IMR-90 (cell line): Measurements from ENCODE around the gene PTPRN2. TPM values are rescaled to one million over a fixed set of nuclear protein-coding genes. Genes with fewer than 3 reads are reported as not detected.

ENCODE experiments used
- ATAC-seq: fragments of 200-7000 bp; cut with Tn5 transposase; 2 replicates; pipeline ENCODE4 v1.9.1; 2020; ENCODE audit warnings: low read depth, mild to moderate bottlenecking, moderate library complexity
- BruUV-seq: library from RNA; stranded (reverse); fragments of 400-500 nt; replicated peaks from 2 replicates; lab custom pipeline; 2021; lab: Mats Ljungman, UMichigan
- CTCF ChIA-PET: fragments of 300-600 bp; formaldehyde crosslinking; extraction: SDS; loops from one replicate; lab custom pipeline; 2021; ENCODE audit warnings: antibody characterized with exemption; lab: Yijun Ruan, JAX
- POLR2A ChIA-PET: fragments of 300-600 bp; sonication (Branson Sonifier 250); formaldehyde crosslinking; loops from one replicate; lab custom pipeline; 2022; ENCODE audit warnings: antibody characterized with exemption; ENCODE audit not compliant: unreplicated experiment; lab: Charles Lee
- DNase-seq: peaks from one replicate; pipeline ENCODE4 v3.0.0; 2013
- H2AFZ ChIP-seq: replicated peaks from 2 replicates; pipeline ENCODE3; 2013; ENCODE audit warnings: low read length, mild to moderate bottlenecking; ENCODE audit not compliant: poor library complexity
- H2AK5ac ChIP-seq: 2 replicates; pipeline ENCODE4 v1.6.1; 2013; ENCODE audit warnings: low read depth, low read length, inconsistent platforms
- H2AK9ac ChIP-seq: replicated peaks from 2 replicates; pipeline ENCODE3; 2013; ENCODE audit warnings: mild to moderate bottlenecking, low read depth, low read length, moderate library complexity; ENCODE audit not compliant: poor library complexity
- H2BK120ac ChIP-seq: 2 replicates; pipeline ENCODE4 v1.6.1; 2013; ENCODE audit warnings: low read depth, low read length, inconsistent platforms
- H2BK15ac ChIP-seq: 3 replicates; pipeline ENCODE4 v1.6.1; 2013; ENCODE audit warnings: low read depth, low read length, inconsistent platforms
- H2BK20ac ChIP-seq: 2 replicates; pipeline ENCODE4 v1.6.1; 2013; ENCODE audit warnings: low read depth, mild to moderate bottlenecking, inconsistent platforms, low read length, moderate library complexity
- H2BK5ac ChIP-seq: 2 replicates; pipeline ENCODE4 v1.6.1; 2013; ENCODE audit warnings: mild to moderate bottlenecking, low read depth, low read length, inconsistent platforms; ENCODE audit not compliant: poor library complexity, severe bottlenecking
- H3K14ac ChIP-seq: replicated peaks from 2 replicates; pipeline ENCODE4 v1.6.1; 2013; ENCODE audit warnings: low read depth, low read length, inconsistent platforms
- H3K18ac ChIP-seq: 2 replicates; pipeline ENCODE4 v1.6.1; 2013; ENCODE audit warnings: low read depth, low read length, control low read depth
- H3K23ac ChIP-seq: 2 replicates; pipeline ENCODE4 v1.6.1; 2013; ENCODE audit warnings: low read depth, low read length, inconsistent platforms
- H3K27ac ChIP-seq: 2 replicates; pipeline ENCODE4 v1.5.1; 2013; ENCODE audit warnings: mild to moderate bottlenecking, control low read depth, low read length; ENCODE audit not compliant: insufficient read depth
- H3K27me3 ChIP-seq: 2 replicates; pipeline ENCODE4 v1.6.1; 2013; ENCODE audit warnings: low read length; ENCODE audit not compliant: control insufficient read depth, insufficient read depth
- H3K36me3 ChIP-seq: 2 replicates; pipeline ENCODE4 v1.6.1; 2013; ENCODE audit warnings: low read length, mixed read lengths; ENCODE audit not compliant: control insufficient read depth, insufficient read depth
- H3K4ac ChIP-seq: 2 replicates; pipeline ENCODE4 v1.6.1; 2013; ENCODE audit warnings: low read depth, low read length, inconsistent platforms
- H3K4me1 ChIP-seq: 2 replicates; pipeline ENCODE4 v1.6.1; 2013; ENCODE audit warnings: low read length, mixed read lengths; ENCODE audit not compliant: control insufficient read depth, insufficient read depth
- H3K4me2 ChIP-seq: 2 replicates; pipeline ENCODE4 v1.6.1; 2013; ENCODE audit warnings: low read depth, mild to moderate bottlenecking, control low read depth, low read length, moderate library complexity
- H3K4me3 ChIP-seq: 2 replicates; pipeline ENCODE4 v1.5.1; 2013; ENCODE audit warnings: low read depth, mild to moderate bottlenecking, control low read depth, low read length, moderate library complexity; ENCODE audit not compliant: insufficient read depth
- H3K56ac ChIP-seq: 2 replicates; pipeline ENCODE4 v1.6.1; 2013; ENCODE audit warnings: low read length, inconsistent platforms; ENCODE audit not compliant: insufficient read depth; ENCODE audit errors: extremely low read depth
- H3K79me1 ChIP-seq, 2 experiments: 2 replicates each; pipeline ENCODE4 v1.6.1; 2013; ENCODE audit warnings: low read length in 2 of 2, inconsistent platforms in 1 of 2, low read depth in 1 of 2
- H3K9ac ChIP-seq: 2 replicates; pipeline ENCODE4 v1.6.1; 2013; ENCODE audit warnings: low read depth, low read length, control low read depth
- H3K9me1 ChIP-seq: 2 replicates; pipeline ENCODE4 v1.6.1; 2013; ENCODE audit warnings: low read length, inconsistent platforms; ENCODE audit not compliant: insufficient read depth
- H3K9me3 ChIP-seq: 2 replicates; pipeline ENCODE4 v1.6.1; 2013; ENCODE audit warnings: low read length; ENCODE audit not compliant: control insufficient read depth, insufficient read depth
- H4K20me1 ChIP-seq: 2 replicates; pipeline ENCODE4 v1.6.1; 2013; ENCODE audit warnings: low read length, inconsistent platforms; ENCODE audit not compliant: insufficient read depth
- H4K5ac ChIP-seq: 2 replicates; pipeline ENCODE4 v1.6.1; 2013; ENCODE audit warnings: mild to moderate bottlenecking, low read depth, low read length, control low read depth
- H4K8ac ChIP-seq, 2 experiments: 2 replicates each; pipeline ENCODE4 v1.6.1; 2013; ENCODE audit warnings: low read depth in 2 of 2, low read length in 2 of 2, control low read depth in 1 of 2, inconsistent platforms in 1 of 2
- H4K91ac ChIP-seq: 2 replicates; pipeline ENCODE4 v1.6.1; 2013; ENCODE audit warnings: low read depth, low read length, inconsistent platforms; ENCODE audit not compliant: insufficient read depth
- MAZ ChIP-seq: IDR thresholded peaks from 2 replicates; pipeline ENCODE4 v1.6.1; 2012; ENCODE audit warnings: low read depth, mild to moderate bottlenecking, low read length, improper control_type of control experiment, moderate library complexity, borderline replicate concordance
- POLR2A ChIP-seq: IDR thresholded peaks from 2 replicates; pipeline ENCODE4 v1.6.1; 2012; ENCODE audit warnings: mild to moderate bottlenecking, low read depth, low read length
- RCOR1 ChIP-seq: IDR thresholded peaks from 2 replicates; pipeline ENCODE4 v1.6.1; 2012; ENCODE audit warnings: mild to moderate bottlenecking, low read length, improper control_type of control experiment; ENCODE audit not compliant: insufficient replicate concordance
- WGBS, 2 experiments: methylation state at CpG; one replicate each; pipeline versions ENCODE4 v1.1.5 to v1.1.7; 2013; ENCODE audit warnings: missing lambda C conversion rate in 2 of 2; ENCODE audit not compliant: insufficient read length in 1 of 2; ENCODE audit errors: extremely low coverage in 2 of 2; 5-methylcytosine and 5-hydroxymethylcytosine counted together
- dilution Hi-C: fragments of 300-500 bp; cut with HindIII; formaldehyde crosslinking; loops from one replicate; pipeline ENCODE4 v1.14.3; 2018; ENCODE audit warnings: low sequenced_read_pairs; ENCODE audit not compliant: unreplicated experiment
- in situ Hi-C: fragments of 300-500 bp; cut with MboI; formaldehyde crosslinking; loops from 3 replicates; pipeline ENCODE4 v1.14.3; 2019; ENCODE audit warnings: low sequenced_read_pairs, inconsistent platforms, mixed read lengths
- intact Hi-C: fragments of 100-400 bp; cut with micrococcal nuclease; formaldehyde crosslinking; loops from 2 replicates; pipeline ENCODE4 v1.10.0; 2022
- polyA plus RNA-seq, 3 experiments: library from polyadenylated mRNA; depleted of rRNA; stranded (reverse); fragments of >200 nt; gene quantifications; 2 replicates each; pipeline ENCODE4 v1.2.3, GENCODE V29; 2012; ENCODE audit warnings: low replicate concordance in 1 of 3
- total RNA-seq: library from RNA; depleted of rRNA; stranded (reverse); fragments of >200 nt; gene quantifications from 2 replicates; pipeline ENCODE4 v1.2.3, GENCODE V29; 2012

PTPRN2 gene
- total and polyA plus RNA-seq, 2 of the 4 experiments (the other 2 are of a cell fraction): 0.03 TPM; not detected in 1

DNA sequence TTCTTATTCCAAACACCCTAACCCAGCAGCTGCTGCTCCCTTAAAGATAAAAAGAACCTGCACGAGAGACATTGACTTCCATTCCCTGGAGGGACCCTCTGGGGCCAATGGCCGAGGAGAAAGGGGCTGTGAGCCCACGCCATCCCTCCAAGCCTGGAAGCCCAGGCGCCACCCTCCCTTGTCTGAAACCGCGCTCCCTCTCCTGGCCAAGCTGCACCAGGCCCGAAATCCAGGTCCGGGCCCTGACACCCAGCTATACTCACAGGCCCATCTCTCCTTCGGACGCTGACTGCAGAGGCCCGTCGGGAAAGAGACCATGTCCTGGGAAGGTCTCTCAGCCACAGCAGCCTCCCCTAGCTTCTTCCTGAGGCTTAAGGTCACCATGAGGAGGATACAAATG, 196.5 kb downstream of the PTPRN2 start:
- in situ Hi-C loops: no loop called here
- ChIA-PET CTCF (no interaction called here), POLR2A (no interaction called here)

More for the DNA sequence above, 196.5 kb downstream of the PTPRN2 start:
- Histone ChIP-seq H3K56ac (no peak overlapping the region), H2BK15ac (no peak overlapping the region), H3K4me3 (no peak overlapping the region), H2AK9ac (no peak overlapping the region), H4K5ac (no peak overlapping the region), H3K9me1 (no peaks in the 10 kb centered on the region), H3K27ac (no peak overlapping the region), H3K79me1 (no peaks in the 10 kb centered on the region), H4K91ac (no peak overlapping the region), H4K20me1 (no peaks in the 10 kb centered on the region), H2AFZ (no peak overlapping the region), H3K9me3 (peaks cover 63% of the 10 kb centered on the region), H2BK5ac (no peak overlapping the region), H2AK5ac (no peak overlapping the region), H3K27me3 (no peaks in the 10 kb centered on the region), H3K4me1 (no peaks in the 10 kb centered on the region), H2BK120ac (no peak overlapping the region), H3K14ac (no peak overlapping the region), H3K23ac (no peak overlapping the region), H2BK20ac (no peak overlapping the region), H3K4me2 (no peak overlapping the region), H3K36me3 (no peaks in the 10 kb centered on the region), H3K4ac (no peak overlapping the region), H3K18ac (no peak overlapping the region), H3K9ac (no peak overlapping the region), H4K8ac (no peak overlapping the region)
- BruUV-seq: no TSS peak
- no peak for DNase-seq
- intact Hi-C loops (no loop called here), dilution Hi-C loops (no loop called here)
- TF ChIP-seq POLR2A (no peak), MAZ (no peak), RCOR1 (no peak)
- WGBS, 2 experiments: 61% methylated on average over 5 of the region's 12 CpGs; no CpG with 5 or more reads in 1 of the 2 experiments
- no peak for ATAC-seq
